SH-SY5Y (cell line): Measurements from ENCODE around the gene ZMYND15.

Experiments used
- GATA2 ChIP-seq: IDR thresholded peaks from 2 replicates; pipeline ENCODE4 v1.6.1; 2011; ENCODE audit warnings: mild to moderate bottlenecking, low read depth, low read length
- GATA3 ChIP-seq: IDR thresholded peaks from 2 replicates; pipeline ENCODE4 v1.6.1; 2011; ENCODE audit warnings: low read depth, mild to moderate bottlenecking, low read length, moderate library complexity

The ZMYND15 gene

GRCh38 chr17:4786106-4786511 lies 46.5 kb downstream of the ZMYND15 start, which contains the start of gene VMO1:
TSS of gene VMO1 (minus strand) at chr17:4786364. CDS start at chr17:4786352, 12 bp downstream.
- TF ChIP-seq GATA3 (no peak), GATA2 (peak; percentile 73)

GRCh38 chr17:4786516-4786915 lies 46.9 kb downstream of the ZMYND15 start:
- TF ChIP-seq GATA3 (no peak), GATA2 (no peak)

- TF ChIP-seq GATA2: no peak
- no peak for TF ChIP-seq GATA3
Observed at GRCh38 chr17:4788159-4788806, 48.6 kb downstream of the ZMYND15 start.

GRCh38 chr17:4788807-4789700 lies 49.4 kb downstream of the ZMYND15 start, which contains the start of gene GLTPD2:
TSS of gene GLTPD2 (plus strand) at chr17:4788964. CDS start at chr17:4789012, 48 bp downstream.
- TF ChIP-seq GATA3: no peak
- TF ChIP-seq GATA2: no peak

GRCh38 chr17:4789701-4789950 lies 50.0 kb downstream of the ZMYND15 start:
- no peak for TF ChIP-seq GATA2

GRCh38 chr17:4789951-4790704 lies 50.5 kb downstream of the ZMYND15 start:
- TF ChIP-seq GATA2 (no peak), GATA3 (no peak)

- TF ChIP-seq GATA3 (no peak), GATA2 (no peak)
Observed at GRCh38 chr17:4790705-4791088, 51.1 kb downstream of the ZMYND15 start.

- no peak for TF ChIP-seq GATA3
Observed at GRCh38 chr17:4795168-4795567, 55.5 kb downstream of the ZMYND15 start.
